ENCODE data around the gene DOC2A.
"Not testable (repeated sequence)": the region's sequence is repeated elsewhere in the genome, so short reads cannot be mapped to it uniquely, and the experiment has no call there.

DOC2A gene

DNA sequence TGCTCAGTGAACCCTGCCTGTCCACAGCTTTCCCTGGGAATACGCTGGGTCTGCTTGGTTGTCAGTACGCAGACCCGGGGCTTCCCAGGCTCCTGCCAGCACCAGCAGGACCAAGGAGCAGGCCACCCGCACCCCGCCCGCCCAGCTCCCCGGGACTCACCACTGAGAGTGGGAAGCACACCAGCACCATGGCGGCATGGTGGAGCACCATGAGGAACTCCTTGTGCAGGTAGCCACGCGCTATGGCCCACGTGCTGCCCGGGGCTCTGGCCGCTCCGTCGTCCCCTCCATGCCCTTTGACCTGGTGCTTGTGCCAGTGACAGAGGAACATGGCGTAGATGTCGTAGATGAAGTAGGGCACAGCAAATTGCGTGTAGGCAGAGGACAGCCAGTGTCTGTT lies 15.6 kb upstream of the DOC2A start:
- DNase-seq, result no peak

DNA sequence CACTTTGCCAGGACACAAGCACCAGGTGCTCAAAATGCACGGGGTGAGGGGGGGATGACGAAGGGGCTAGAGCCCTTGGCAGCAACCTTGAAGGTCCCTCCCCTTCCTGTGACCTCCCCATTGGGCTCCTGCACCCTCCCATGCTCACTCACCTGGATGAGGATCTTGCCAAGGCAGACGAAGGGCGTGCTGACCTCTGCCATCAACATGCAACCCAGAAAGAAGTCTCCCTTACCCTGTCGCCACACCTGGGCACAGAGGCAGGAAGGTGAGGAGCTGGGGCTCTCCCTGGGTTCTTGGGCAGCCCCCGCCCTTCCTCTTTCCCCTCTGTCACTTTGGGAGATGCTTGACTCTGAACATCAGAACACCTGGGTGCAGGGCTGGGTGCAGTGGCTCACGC lies 14.7 kb upstream of the DOC2A start:
- DNase-seq, result no peak

DNA sequence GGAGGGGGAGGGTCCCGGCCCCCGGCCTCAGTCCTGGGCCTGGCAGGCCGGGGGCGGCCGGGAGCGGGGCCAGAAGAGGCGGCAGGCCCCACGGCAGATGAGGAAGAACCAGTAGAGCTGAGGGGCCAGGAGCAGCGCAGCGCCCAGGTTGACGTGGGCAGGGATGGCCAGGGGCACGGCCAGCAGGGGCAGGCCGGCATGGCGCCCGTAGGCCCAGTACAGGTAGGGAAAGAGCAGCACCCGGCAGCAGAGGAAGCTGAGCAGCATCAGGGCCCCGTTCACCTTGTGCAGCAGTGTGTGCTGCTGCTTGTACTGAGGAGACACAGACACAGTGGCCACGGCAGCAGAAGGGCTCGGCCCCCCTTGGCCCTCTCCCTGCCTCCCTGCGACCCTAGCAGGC lies 14.3 kb upstream of the DOC2A start:
- no peak for DNase-seq

DNA sequence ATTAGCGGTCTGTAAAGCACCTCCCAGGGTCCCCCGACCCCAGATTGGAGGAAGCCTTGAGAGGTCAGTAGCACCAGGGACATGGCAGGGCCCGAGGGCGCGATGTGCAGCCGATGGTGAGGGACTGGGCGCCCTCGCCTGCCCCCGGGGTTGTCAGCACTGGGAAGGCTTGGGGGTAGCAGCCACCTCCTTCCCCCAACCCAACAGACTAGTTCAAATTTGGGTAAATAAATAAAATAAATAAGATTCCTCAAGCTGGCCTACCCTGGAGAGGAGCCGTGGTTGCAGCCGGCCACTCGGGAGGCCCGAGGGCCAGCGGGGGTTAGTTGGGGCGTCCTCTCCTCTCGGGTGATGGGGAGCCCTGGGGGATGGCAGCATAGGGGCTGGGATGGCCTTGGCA lies 13.6 kb upstream of the DOC2A start:
- no peak for DNase-seq

DNA sequence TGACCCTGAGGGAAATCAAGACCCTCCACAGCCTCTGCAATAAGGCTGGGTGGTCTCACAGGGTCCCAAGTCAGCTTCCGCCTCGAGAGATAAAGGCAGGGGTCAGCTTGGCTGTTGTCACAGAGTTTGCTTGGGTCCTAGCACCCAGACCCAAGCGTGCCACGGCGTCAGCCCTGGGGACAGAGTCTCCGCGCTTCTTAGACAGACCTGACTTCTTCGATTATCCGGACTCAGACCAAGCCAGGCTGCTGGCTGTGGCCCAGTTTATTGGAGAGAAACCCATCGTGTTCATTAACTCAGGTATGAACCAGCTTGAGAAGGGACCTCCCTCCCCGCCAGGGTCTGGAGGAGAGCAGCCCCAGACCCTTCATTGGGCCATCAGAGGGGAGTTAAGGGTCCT lies 12.8 kb upstream of the DOC2A start:
- DNase-seq, result no peak

DNA sequence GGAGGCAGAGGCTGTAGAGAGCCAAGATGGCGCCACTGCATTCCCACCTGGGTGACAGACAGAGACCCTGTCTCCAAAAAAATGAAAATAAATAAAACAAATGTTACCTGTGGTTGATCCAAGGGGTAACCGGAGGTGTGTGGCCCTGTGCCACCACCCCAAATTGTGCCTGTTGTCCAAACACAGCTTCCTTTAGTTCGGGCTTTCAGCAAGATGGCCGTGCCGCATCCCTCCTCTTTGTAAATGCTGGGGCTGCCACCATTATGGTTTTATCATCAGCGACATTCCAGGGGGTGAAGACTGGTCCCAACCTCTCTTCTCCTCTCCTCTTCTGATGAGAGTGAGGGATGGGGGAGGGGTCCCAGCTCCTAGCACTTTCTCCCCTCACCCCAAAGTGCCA lies 12.1 kb upstream of the DOC2A start, which contains the start of gene C16orf92:
Gene C16orf92, plus strand, starts transcription at position 312 of the 400 bp plus-strand sequence. CDS start 143 bp downstream, outside the sequence.
- DNase-seq, result no peak

DNA sequence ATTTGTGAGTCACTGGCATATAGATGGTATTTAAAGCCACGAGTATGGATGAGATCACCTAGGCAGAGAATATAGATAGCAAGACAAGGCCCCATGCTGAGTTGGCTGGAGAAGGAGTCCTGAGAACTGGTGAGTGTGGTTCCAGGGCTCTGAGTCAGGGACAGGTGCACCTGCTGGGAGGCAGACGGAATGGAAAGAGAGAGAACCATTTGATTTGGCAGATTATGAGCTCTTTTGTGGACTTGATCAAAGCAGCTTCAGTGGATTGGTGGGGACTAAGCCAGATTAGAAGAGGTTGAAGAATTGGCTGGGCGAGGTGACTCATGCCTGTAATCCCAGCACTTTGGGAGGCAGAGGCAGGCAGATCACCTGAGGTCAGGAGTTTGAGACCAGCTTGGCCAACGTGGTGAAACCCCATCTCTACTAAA lies 7.9 kb upstream of the DOC2A start:
- DNase-seq, result peak; percentile 73

DNA sequence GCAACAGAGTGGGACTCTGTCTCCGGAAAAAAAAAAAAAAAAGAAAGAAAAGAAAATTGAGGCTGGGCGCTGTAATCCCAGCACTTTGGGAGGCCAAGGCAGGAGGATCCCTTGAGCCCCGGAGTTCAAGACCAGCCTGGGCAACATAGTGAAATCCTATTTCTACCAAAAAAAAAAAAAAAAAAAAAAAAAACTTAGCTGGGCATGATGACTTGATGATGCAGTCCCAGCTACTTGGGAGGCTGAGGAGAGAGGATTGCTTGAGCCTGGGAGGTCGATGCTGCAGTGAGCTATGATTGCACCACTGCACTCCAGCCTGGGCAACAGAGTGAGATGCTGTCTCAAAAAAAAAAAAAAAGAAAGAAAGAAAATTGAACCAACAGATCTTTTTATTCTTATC lies 7.1 kb upstream of the DOC2A start:
- not testable (repeated sequence) for DNase-seq

DNA sequence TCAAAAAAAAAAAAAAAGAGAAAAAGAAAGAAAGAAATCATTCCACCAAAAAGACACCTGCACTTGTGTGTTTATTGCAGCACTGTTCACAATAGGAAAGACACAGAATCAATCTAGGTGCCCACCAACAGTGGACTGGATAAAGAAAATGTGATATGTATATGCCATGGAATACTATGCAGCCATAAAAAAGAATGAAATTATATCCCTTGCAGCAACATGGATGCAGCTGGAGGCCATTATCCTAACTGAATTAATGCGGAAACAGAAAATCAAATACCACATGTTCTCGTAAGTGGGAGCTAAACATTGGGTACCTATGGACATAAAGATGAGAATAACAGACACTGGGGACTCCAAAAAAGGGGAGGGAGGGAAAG lies 6.4 kb upstream of the DOC2A start:
- no peak for DNase-seq

DNA sequence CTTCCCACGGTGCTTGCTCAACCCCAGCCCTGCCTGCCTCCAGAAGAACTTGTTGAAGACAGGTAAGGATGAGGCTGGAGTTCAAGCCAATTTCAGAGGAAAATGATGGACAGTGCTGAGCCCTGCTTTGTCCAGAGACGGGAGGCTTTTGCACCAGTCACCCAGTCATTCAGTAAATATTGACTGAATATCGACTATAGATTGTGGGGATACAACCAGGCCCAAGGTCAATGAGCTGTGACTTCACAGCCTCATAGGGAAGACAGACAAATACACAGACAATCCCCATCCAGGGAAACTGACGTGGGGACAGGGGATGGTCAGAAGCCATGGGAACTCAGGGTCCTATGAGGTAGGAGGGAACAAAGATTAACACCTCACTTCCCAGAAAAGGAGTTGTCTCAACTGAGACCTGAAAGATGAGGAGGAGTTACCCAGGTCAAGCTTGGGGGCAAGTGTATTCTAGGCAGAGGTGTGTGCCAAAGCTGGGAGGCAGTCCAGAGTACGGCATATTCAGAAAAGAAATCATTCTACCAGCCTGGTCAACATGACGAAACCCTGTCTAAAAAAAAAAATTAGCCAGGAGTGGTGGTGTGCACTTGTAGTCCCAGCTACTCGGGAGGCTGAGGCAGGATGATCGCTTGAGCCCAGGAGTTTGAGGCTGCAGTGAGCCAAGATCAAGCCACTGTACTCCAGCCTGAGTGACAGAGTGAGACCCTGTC lies 5.9 kb upstream of the DOC2A start:
- DNase-seq, result no peak

DNA sequence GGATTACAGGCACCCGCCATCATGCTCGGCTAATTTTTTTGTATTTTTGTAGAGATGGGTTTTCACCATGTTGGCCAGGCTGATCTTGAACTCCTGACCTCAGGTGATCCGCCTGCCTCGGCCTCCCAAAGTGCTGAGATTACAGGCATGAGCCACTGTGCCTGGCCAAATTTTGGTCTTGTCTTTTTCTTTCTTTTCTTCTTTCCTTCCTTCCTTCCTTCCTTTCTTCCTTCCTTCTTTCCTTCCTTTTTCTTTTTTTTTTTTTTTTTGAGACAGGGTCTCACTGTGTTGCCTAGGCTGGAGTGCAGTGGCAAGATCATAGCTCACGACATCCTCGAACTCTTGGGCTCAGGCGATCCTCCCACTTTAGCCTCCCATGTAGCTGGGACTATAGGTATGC lies 4.6 kb upstream of the DOC2A start:
- DNase-seq, result not testable (repeated sequence)

DNA sequence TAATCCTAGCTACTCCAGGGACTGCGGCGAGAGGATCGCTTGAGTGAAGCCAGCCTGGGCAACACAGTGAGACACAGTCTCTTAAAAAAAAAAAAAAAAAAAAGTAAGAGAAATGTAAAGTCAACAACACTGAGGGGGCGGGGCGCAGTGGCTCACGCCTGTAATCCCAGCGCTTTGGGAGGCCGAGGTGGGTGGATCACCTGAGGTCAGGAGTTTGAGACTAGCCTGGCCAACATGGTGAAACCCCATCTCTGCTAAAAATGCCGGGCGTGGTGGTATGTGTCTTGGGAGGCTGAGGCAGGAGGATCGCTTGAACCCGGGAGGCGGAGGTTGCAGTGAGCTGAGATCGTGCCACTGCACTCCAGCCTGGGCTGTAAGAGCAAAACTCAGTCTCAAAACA lies 1.8 kb upstream of the DOC2A start:
- DNase-seq, result not testable (repeated sequence)

DNA sequence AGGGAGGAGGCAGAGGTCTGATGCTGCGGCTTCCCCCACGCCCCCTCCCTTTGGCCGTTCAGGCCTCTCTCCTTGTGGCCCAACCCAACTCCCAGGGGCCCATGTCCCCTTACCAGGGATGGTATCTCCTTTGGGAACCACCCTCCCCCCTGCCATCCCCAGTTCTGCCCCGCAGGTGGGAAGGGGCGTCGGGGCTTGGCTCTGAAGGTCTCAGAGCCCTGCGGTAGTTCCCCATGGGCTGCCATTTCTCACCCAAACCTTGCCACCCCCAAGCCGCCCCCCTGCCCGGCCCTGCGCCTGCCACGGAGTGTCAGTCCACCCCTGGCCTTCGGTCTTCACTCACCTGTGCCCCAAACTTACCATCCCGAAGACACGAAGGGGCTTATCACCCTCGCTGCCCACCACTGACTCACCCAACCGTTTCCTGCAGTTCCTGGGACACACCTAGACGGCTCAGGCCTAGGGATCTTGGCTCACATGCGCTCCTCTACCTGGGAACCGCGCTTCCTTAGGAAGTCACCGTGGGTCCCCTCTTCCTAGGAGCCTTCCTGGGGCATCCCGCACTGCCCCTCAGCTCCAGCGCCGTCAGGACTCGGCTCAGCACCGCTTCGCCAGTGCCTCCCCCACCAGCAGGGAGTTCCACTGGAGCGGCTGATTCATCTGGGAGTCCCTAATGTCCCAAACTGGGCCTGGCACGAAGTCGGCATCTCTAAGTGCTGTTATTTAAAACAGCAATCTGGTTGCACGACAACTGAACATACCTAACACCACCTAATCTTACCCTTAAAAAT lies 1.1 kb upstream of the DOC2A start:
- no peak for DNase-seq

DNA sequence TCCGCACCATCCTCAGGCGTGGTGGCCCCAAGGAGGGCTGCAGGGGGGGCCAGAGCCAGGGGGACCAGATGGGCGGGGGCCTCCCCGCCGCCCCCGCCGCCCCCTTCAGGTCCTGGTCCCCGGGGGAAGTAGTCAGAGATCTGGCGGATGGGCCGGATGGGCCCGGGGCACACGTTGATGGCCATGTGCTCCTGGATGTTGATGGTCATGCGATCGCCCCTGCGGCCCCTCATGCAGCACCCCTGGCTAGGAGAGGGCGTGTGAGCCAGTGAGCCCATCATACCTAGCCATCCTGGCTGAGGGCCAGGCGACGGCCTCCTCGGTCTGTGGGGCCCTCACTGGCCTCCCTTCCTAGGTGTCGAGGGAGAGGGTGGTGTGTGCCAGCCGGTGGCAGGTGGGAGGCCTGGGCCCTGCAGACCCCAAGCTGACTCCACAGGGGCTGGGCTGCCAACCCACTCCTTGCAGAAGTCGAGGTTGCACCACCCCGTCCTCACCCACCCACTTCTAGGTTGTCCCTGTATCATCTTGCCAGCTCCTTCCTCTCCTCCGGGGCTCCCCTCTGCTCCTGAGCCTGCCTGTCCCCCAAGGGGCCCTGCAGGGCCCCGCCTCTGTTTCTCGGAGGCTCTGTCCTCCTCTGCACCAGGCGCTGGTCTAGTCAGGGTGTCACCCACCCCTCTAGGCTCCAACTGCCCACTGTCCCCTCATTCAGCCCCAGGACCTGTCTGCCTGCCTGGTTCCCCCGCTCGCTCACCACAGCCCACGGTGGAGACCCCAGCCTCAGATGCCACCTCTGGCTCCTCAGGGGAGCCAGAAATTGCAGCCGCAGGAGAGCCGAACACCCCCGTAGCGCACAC lies 610 bp downstream of the DOC2A start:
- no peak for DNase-seq

DNA sequence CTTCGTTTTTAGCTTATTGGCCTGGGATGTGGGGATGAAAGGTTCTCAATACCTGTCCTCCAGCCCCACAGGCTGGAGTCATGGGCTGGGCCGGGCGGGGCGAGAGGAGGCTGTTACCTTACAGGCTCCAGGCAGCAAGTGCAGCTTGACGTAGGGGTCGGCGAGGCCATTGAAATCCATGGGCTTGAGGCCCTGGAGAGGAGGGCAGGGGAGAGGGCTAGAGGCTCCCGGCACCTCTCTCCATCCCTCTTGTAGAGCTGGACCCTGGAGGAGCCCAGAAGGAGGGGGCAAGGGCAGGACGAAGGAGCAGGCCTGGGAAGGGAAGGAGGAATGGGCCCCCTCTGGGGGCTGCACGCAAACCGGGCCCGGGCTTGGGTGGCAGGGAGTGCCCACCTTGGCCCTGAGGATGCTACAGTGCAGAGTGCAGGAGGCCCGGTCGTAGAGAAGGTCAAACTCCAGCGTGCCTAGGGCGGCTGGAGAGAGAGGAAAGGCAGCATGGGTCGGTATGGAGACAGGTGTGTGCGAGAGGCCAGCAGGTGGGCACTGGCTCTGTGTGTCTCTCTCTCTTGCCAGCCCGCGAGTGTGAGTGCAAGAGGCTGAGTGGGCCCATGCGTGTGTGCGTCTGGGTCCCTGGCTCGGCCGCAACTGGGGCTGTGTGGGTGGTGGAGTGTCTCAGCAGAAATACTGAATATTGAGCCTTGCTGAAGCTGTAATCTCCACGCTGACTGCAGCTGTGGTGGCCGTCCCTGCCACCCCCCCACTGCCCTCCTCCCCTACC lies 1.6 kb downstream of the DOC2A start:
- no peak for DNase-seq

DNA sequence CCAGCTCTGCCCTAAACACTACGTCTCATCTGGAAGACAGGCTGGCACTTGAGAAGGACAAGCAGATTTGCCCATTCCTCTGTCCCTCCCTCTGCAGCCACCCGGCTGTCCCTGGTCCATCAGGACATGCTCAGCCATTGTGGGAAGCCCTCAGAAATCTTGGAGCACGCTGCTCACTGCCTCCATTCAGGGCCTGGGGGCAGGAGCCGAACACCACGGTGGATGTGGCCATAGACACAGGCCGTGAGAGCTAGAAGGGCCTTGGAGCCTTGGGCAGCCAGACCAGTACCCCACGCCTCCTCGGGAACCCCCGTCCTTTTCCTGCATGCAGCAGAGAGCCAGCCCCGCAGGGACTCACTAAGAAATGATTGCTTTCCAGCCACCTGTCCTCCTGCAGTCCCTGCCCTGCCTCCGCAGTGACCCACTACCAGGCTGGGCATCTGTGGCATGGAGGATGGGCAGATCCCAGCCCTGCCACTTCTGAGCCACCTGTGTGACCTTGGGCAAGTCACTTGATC lies 3.4 kb downstream of the DOC2A start:
- no peak for DNase-seq

DNA sequence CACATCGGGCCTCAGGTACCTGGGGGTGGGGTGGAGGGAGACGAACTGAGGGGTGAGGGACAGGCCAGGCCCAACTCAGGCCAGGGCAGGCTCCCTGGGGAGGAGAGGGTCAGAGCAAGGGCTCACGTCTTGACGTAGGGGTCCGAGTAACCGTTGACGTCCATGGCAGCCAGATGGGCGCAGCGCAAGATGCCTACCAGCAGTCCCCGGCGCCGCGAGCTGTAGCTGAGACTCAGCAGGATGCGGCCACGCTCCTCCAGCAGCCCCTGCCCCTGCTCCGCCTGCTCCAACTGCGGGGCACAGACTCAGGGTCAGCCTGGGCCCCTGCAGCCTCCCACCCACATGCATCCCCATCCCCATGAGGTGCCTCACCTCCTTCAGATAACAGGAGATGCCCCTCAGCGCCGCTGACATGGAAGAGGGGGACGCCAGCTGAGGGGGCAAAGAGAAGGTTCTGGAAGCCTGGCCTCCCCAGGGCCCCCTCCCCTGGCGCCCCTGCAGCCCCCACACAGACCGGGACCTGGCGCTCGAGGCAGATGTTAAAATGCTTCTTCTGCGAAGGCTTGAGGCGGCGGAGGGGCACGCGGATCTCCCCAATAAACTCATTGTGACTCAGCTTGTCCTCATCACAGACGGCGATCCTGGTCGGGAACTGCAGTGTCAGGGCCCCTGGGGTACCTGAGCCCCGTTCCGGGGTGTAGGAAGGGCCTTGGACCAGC lies 4.0 kb downstream of the DOC2A start:
- DNase-seq, result no peak

DNA sequence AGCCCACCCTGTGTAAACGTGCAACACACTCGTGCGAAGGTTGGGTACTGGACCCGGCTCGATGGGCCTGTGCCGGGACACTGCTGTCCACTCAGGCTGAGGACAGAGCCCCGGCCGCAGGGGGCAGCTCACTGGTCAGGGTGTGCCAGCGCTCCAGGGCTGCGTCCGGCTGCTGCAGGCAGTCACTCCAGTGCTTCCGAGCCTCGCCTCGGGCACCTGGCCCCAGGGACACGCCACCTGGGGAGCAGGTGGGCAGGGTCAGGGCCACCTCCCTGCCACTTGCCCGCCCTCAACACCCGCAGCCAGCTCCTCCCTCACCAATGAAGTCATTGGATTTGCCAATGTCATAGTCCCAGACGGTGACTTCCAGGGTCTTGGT lies 4.7 kb downstream of the DOC2A start:
- no peak for DNase-seq

DNA sequence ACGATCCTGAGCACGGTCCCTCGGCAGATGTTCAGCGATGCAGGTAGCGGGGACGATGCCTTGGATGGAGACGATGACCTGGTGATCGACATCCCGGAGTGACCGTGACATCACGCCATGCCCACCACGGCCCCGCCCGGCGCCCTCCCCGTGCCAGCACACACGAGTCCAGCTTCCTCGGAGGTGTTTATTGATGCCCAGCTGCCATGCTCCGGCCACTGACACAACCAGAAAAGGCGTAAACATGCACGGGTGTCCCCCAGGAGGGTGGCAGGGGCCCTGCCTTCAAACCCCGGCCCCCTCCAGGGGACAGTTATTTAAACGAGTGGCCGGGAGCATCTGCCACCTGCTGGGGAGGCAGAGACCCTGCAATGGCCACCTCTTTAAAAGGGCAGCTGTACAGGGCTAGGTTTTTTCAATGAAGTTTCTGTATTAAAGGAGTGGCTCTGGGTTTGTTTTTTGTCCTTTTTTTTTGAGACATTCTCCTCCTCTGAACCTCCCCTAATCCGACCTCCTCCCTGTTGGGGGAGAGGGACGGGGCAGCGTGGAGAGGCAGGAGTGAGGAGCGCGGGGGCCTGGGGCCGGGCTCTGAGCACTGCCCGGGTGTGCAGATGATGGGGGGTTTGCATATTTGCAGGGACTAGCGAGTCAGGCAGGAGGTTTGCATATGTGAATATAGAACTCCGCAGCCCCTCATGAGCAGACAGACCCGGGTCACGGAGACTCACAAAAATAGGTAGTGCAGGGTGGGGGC lies 5.3 kb downstream of the DOC2A start:
- peak; percentile 20 for DNase-seq

DNA sequence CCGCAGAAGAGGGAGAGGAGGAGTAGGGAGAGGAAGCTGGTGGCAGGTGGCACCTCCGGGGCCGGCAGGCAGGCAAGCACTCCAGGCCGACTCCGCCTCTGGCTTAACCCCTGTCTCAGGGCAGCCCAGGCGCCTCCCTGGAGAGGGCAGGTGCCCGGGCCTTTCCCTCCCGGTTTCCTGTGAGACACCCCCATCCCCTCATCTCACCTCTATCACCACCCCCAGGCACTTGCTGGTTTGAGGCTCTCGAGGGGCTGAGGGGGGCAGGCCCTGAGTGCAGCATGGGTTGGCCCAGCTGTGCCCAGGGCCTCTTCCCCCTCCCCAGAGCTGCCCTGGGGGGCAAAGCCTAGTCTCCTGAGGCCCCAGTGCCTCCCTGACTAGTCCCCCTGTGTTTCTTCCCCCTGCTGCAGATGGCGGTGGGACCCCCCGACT lies 6.0 kb downstream of the DOC2A start:
- DNase-seq, result no peak

DNA sequence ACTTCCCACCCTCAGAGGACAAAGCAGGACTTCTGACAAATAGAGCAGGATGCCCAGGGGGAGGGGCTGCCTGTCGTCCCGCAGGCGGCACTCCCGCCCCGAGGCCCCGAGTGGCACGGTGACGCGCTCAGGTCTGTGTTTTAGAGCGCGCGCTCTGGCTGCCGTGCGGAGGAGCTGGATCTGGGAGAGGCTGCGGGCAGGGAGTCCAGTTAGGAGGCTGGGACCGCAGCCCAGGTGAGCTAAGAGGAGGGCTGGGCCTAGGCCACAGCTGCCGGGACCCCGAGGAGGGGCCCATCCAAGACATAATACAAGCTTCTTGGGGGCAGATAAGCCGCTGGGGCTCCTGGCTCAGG lies 6.4 kb downstream of the DOC2A start:
- no peak for DNase-seq

Data from NCI-H146 (cell line).